OCI-LY7 (cell line): ENCODE results near the gene TRAPPC3L. TPM values are rescaled to one million over a fixed set of nuclear protein-coding genes. Genes with fewer than 3 reads are reported as not detected.

Experiments
- BruUV-seq: library from RNA; stranded (reverse); fragments of 400-500 nt; replicated peaks from 2 replicates; lab custom pipeline; 2021; lab: Mats Ljungman, UMichigan
- CTCF ChIA-PET: fragments of 300-600 bp; sonication (Branson Sonifier 250); formaldehyde crosslinking; loops from one replicate; lab custom pipeline; 2022; ENCODE audit warnings: antibody characterized with exemption; ENCODE audit not compliant: unreplicated experiment; lab: Charles Lee
- POLR2A ChIA-PET: fragments of 300-600 bp; sonication (Branson Sonifier 250); formaldehyde crosslinking; loops from one replicate; lab custom pipeline; 2022; ENCODE audit warnings: antibody characterized with exemption; lab: Charles Lee
- DNase-seq: peaks from one replicate; pipeline ENCODE4 v3.0.0-alpha.2; 2015; ENCODE audit warnings: low spot score
- H2AFZ ChIP-seq: fragments of 200-600 bp; sonication (generic), shearing (Covaris generic); 2 replicates; pipeline ENCODE4 v1.6.1; 2014; ENCODE audit warnings: mild to moderate bottlenecking, antibody characterized with exemption, low read length, moderate library complexity
- H3K27ac ChIP-seq: fragments of 200-600 bp; sonication (generic); 2 replicates; pipeline ENCODE4 v1.5.1; 2014; ENCODE audit warnings: mixed run types, low read depth, mild to moderate bottlenecking, moderate library complexity, low read length, inconsistent platforms; ENCODE audit not compliant: poor library complexity, severe bottlenecking
- H3K36me3 ChIP-seq: fragments of 200-600 bp; sonication (generic); 2 replicates; pipeline ENCODE4 v1.6.1; 2014; ENCODE audit warnings: mild to moderate bottlenecking, antibody characterized with exemption, low read length, moderate library complexity, mixed read lengths; ENCODE audit not compliant: insufficient read depth
- H3K4me1 ChIP-seq: fragments of 200-600 bp; sonication (generic); 2 replicates; pipeline ENCODE4 v1.5.1; 2014; ENCODE audit warnings: mild to moderate bottlenecking, low read length; ENCODE audit not compliant: insufficient read depth, poor library complexity, severe bottlenecking
- H3K4me2 ChIP-seq: fragments of 200-600 bp; sonication (generic); 2 replicates; pipeline ENCODE4 v1.6.1; 2014; ENCODE audit warnings: mild to moderate bottlenecking, low read length
- H3K4me3 ChIP-seq: fragments of 200-600 bp; sonication (generic); 2 replicates; pipeline ENCODE4 v1.5.1; 2014; ENCODE audit warnings: mild to moderate bottlenecking, low read depth, low read length; ENCODE audit not compliant: poor library complexity, severe bottlenecking
- H3K79me2 ChIP-seq: fragments of 200-600 bp; sonication (generic); 2 replicates; pipeline ENCODE4 v1.6.1; 2016; ENCODE audit warnings: low read depth, mild to moderate bottlenecking, low read length, moderate library complexity, mixed read lengths; ENCODE audit not compliant: insufficient read depth
- H3K9me2 ChIP-seq: fragments of 200-600 bp; sonication (generic); 2 replicates; pipeline ENCODE4 v1.6.1; 2016; ENCODE audit warnings: mild to moderate bottlenecking, low read length, mixed read lengths; ENCODE audit not compliant: insufficient read depth
- H3K9me3 ChIP-seq: fragments of 200-600 bp; sonication (generic); 2 replicates; pipeline ENCODE4 v1.6.1; 2014; ENCODE audit warnings: mild to moderate bottlenecking, mixed run types, low read length, mixed read lengths
- H4K20me1 ChIP-seq: fragments of 200-600 bp; sonication (generic); 2 replicates; pipeline ENCODE4 v1.6.1; 2014; ENCODE audit warnings: mild to moderate bottlenecking, antibody characterized with exemption, low read length, moderate library complexity, mixed read lengths; ENCODE audit not compliant: insufficient read depth
- EZH2phosphoT487 ChIP-seq: fragments of 200-600 bp; sonication (generic); IDR thresholded peaks from 2 replicates; pipeline ENCODE4 v1.6.1; 2018; ENCODE audit warnings: low read depth, borderline replicate concordance, mild to moderate bottlenecking, mixed run types, antibody characterized with exemption, low read length, moderate library complexity, mixed read lengths
- intact Hi-C: fragments of 100-400 bp; cut with micrococcal nuclease; formaldehyde crosslinking; loops from one replicate; pipeline ENCODE4 v1.10.0; 2022; ENCODE audit not compliant: unreplicated experiment
- total RNA-seq, 2 experiments: library from RNA; depleted of rRNA in 1 of 2; stranded (reverse); fragments of >200 nt in 1 of 2; shearing (Covaris generic) in 1 of 2; gene quantifications; 2 replicates each; pipeline ENCODE4 v1.2.3, GENCODE V29; 2014 to 2022
- TF ChIP-seq, protein P1 (sequence below): fragments of 200-600 bp; sonication (generic); conservative IDR thresholded peaks from 2 replicates; pipeline ENCODE4 v1.5.1; 2014; ENCODE audit warnings: mild to moderate bottlenecking, antibody characterized with exemption, low read length, moderate library complexity, mixed read lengths

The TRAPPC3L gene
- total RNA-seq, 2 experiments from 2014 or later, result not detected

DNA sequence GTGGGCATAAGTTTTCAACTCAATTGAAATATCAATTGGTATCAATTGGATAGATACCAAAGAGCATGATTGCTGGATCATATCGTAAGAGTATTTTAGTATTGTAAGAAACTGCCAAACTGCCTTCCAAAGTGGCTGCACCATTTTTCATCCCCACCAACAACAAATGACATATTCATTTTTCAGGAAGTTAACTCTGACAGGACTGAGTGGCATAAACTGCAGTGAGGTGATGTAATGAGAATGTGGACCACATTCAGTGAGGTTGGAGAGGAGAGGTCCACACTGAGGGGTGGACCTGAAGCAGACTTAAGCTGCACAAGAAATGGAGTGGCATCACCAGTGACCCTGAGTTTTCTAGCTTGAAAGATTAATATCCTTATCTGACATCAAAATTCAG lies 95.9 kb downstream of the TRAPPC3L start:
- TF ChIP-seq, protein P1, sequence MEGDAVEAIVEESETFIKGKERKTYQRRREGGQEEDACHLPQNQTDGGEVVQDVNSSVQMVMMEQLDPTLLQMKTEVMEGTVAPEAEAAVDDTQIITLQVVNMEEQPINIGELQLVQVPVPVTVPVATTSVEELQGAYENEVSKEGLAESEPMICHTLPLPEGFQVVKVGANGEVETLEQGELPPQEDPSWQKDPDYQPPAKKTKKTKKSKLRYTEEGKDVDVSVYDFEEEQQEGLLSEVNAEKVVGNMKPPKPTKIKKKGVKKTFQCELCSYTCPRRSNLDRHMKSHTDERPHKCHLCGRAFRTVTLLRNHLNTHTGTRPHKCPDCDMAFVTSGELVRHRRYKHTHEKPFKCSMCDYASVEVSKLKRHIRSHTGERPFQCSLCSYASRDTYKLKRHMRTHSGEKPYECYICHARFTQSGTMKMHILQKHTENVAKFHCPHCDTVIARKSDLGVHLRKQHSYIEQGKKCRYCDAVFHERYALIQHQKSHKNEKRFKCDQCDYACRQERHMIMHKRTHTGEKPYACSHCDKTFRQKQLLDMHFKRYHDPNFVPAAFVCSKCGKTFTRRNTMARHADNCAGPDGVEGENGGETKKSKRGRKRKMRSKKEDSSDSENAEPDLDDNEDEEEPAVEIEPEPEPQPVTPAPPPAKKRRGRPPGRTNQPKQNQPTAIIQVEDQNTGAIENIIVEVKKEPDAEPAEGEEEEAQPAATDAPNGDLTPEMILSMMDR, result no peak
- no peak for TF ChIP-seq EZH2phosphoT487
- intact Hi-C loops, result no loop called here
- POLR2A ChIA-PET, result interaction anchor here (0.7 to 1.5 kb wide), 4 partner anchors 12 to 420 kb away, joined by 3 to 4 read pairs (median 3); partner anchors contain the start of gene CALHM6
- DNase-seq, result no peak
- CTCF ChIA-PET, result no interaction called here
- H3K4me2 ChIP-seq, result no peak overlapping the region
- no peak overlapping the region for H2AFZ ChIP-seq
- BruUV-seq, result no TSS peak
- H3K27ac ChIP-seq, result no peak overlapping the region
- peaks cover 5% of the 10 kb centered on the region; the same call in 1 of the 2 replicates for H3K9me2 ChIP-seq
- no peaks in the 10 kb centered on the region for H3K36me3 ChIP-seq
- H3K79me2 ChIP-seq, result no peaks in the 10 kb centered on the region
- H3K9me3 ChIP-seq, result no peaks in the 10 kb centered on the region
- no peak overlapping the region for H3K4me3 ChIP-seq
- H4K20me1 ChIP-seq, result no peaks in the 10 kb centered on the region
- no peaks in the 10 kb centered on the region for H3K4me1 ChIP-seq

DNA sequence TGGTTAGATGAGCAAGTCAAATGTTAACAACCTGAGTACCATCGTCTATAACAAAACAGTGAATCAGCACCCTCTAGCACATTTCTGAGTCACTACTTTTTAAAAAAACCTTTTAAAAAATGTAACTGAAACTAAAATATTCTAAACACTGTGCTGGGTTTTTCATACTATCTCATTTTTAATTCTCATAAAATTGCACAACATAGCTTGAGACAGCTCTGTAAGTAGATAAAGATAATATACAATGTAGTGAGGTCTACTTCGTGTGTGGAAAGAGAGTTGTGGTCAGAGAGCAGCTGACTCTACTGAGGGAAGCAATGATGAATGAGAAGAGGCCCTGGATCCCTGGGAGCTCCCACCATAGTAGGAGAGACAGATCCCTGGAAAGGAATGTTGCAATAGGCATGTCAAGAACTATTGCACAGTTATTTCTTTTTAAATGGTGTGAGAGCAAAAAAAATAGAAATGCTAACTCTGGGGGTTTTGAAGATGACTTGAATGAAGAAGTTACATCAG lies 97.9 kb downstream of the TRAPPC3L start:
- Histone ChIP-seq H3K4me2 (no peak overlapping the region), H3K9me2 (peaks cover 5% of the 10 kb centered on the region; the same call in 1 of the 2 replicates), H3K4me3 (no peak overlapping the region), H3K4me1 (no peaks in the 10 kb centered on the region), H3K79me2 (no peaks in the 10 kb centered on the region), H2AFZ (no peak overlapping the region), H3K9me3 (no peaks in the 10 kb centered on the region), H3K36me3 (no peaks in the 10 kb centered on the region), H3K27ac (no peak overlapping the region), H4K20me1 (no peaks in the 10 kb centered on the region)
- ChIA-PET POLR2A (no interaction called here), CTCF (no interaction called here)
- intact Hi-C loops, result no loop called here
- no peak for DNase-seq
- TF ChIP-seq, protein P1, result no peak
- no peak for TF ChIP-seq EZH2phosphoT487
- BruUV-seq, result no TSS peak

DNA sequence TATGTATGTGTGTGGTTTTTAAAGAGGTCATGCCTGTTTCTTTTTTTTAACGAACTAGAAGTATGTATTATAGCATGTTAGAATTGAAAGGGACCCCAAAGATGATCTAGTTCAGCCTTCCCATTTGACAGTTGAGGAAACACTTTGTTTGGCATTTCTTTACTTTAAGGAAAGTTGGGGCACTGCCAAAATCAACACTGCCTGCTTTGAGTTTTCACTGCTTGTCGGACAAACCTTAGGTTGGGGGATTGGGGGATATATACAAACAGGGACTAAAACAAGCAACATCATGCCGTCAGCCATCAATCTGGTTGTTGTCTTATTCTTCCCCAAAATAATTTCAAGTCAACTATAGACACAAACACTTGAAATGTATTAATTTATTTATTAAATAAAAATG lies 98.4 kb downstream of the TRAPPC3L start:
- POLR2A ChIA-PET, result interaction anchor here (0.6 to 1.6 kb wide), 5 partner anchors 11 to 193 kb away, joined by 3 to 8 read pairs (median 4); partner anchors contain the start of gene TSPYL4
- H4K20me1 ChIP-seq, result no peaks in the 10 kb centered on the region
- intact Hi-C loops, result no loop called here
- no peaks in the 10 kb centered on the region for H3K9me3 ChIP-seq
- H3K36me3 ChIP-seq, result no peaks in the 10 kb centered on the region
- peaks cover 5% of the 10 kb centered on the region; the same call in 1 of the 2 replicates for H3K9me2 ChIP-seq
- BruUV-seq, result no TSS peak
- H3K27ac ChIP-seq, result no peak overlapping the region
- no peak overlapping the region for H2AFZ ChIP-seq
- no peak overlapping the region for H3K4me2 ChIP-seq
- no peak overlapping the region for H3K4me3 ChIP-seq
- DNase-seq, result no peak
- no peak for TF ChIP-seq EZH2phosphoT487
- TF ChIP-seq, protein P1, result no peak
- H3K79me2 ChIP-seq, result no peaks in the 10 kb centered on the region
- CTCF ChIA-PET, result no interaction called here
- no peaks in the 10 kb centered on the region for H3K4me1 ChIP-seq
